SU-DHL-6 (cell line): ENCODE data around the gene FOXM1.

Experiments used
- EZH2phosphoT487 ChIP-seq: fragments of 200-600 bp; sonication (generic), shearing (Covaris generic); conservative IDR thresholded peaks from 2 replicates; pipeline ENCODE4 v1.6.1; 2018; ENCODE audit warnings: mild to moderate bottlenecking, antibody characterized with exemption, low read length, moderate library complexity, mixed read lengths
- TF ChIP-seq, protein P1 (sequence below): fragments of 200-600 bp; sonication (generic); IDR thresholded peaks from one replicate; pipeline ENCODE4 v1.5.1; 2017; ENCODE audit warnings: antibody characterized with exemption, mild to moderate bottlenecking, low read length, moderate library complexity; ENCODE audit not compliant: insufficient read depth, poor library complexity, severe bottlenecking

GRCh38 chr12:2895511-2895910 lies 18.5 kb upstream of the FOXM1 start:
- TF ChIP-seq, protein P1, sequence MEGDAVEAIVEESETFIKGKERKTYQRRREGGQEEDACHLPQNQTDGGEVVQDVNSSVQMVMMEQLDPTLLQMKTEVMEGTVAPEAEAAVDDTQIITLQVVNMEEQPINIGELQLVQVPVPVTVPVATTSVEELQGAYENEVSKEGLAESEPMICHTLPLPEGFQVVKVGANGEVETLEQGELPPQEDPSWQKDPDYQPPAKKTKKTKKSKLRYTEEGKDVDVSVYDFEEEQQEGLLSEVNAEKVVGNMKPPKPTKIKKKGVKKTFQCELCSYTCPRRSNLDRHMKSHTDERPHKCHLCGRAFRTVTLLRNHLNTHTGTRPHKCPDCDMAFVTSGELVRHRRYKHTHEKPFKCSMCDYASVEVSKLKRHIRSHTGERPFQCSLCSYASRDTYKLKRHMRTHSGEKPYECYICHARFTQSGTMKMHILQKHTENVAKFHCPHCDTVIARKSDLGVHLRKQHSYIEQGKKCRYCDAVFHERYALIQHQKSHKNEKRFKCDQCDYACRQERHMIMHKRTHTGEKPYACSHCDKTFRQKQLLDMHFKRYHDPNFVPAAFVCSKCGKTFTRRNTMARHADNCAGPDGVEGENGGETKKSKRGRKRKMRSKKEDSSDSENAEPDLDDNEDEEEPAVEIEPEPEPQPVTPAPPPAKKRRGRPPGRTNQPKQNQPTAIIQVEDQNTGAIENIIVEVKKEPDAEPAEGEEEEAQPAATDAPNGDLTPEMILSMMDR, result no peak
- TF ChIP-seq EZH2phosphoT487, result no peak
